ENCODE results near the gene WNT5A. TPM values are rescaled to one million over a fixed set of nuclear protein-coding genes. Genes with fewer than 3 reads are reported as not detected.

The WNT5A gene
- polyA plus RNA-seq, 1 donor, result 10.8 TPM

DNA sequence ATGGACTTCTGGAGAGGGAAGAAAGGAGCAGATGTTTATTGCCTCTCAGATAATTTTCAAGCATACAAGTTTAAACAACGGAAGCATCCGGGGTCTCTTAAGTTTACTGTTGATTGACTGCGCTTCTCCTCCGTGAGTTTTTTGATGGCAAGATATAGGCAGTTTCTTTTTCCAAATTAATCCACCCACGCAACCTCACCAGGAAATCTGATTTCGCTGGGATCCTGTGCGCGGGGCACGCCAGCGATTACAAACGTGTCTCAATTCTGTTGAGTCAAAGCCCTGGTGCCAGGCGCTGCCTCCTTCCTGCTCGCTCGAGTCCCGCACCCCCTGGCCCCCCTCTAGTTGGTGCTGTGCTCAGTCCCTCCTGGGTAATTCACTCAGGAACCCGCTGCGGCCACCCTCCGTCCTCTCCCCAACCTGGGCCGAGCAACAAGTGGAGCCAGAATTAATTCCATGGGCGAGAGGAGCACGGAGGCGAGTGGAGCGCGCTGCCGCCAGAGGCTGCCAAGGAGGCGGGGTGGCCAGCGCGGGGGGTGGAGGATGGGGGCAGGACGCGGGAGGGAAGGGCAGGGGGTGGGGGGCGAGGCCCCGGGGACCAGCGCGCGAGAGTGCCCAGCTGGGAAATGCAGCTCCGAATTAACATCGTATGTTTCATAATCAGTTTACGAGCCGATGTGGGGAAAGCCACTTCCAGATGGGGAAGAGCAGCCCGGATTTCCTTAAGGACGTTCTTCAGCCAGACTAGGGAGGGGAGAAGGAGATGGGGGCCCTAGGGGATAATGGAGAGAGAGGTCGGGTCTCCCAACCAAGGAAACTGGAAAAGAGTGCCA lies 6.0 kb downstream of the WNT5A start:
- DNase-seq, result peak; percentile 24

DNA sequence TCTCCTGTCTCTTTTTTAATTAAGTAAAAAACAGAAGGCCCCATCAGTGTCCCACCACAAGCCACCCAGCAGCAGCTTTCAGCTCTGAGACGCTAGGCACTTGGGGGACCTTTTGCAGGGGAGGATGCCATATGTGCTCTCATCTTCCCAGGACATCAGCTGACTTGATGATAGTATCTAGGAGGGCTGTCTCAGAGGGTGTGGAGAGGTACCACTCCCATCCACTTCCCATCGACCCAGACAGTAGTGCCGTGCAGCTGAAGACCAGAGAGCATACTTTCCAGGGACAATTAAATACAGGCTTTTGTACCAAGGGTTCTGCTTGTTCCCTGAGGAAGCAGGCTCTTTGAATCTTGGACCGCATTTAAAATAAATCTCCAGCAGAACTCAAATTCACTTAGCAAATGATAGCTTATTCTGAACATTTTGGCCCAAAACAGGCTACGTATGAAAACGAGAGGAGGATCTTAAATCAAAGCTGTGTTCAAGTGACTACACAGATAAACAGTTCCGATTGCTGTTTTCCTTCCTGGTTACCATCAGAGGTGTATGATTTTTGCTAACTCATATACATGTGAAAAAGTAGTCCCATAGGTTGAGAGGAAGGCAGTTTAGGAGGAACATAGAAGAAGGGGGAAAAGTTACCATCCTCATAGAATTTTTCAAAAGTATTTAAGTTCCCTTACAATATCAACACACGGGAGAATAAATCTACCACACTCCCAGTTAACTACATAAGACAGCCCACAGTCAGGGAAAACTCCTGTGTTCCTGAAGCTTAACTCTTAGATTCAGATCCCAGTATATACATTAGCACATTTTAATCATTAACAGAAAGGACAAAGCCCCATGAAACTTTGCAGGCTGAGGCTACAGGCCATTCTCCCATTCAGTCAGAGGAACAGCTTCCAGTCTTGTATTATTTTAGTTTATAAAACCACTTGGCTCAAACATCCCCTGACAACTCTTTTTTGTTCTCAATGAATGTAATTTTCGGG lies 9.5 kb downstream of the WNT5A start:
- DNase-seq, result no peak

- no peak for DNase-seq
Measured at GRCh38 chr3:55476515-55476914, 10.6 kb downstream of the WNT5A start.

GRCh38 chr3:55474213-55474632 lies 12.9 kb downstream of the WNT5A start:
- no peak for DNase-seq

DNA sequence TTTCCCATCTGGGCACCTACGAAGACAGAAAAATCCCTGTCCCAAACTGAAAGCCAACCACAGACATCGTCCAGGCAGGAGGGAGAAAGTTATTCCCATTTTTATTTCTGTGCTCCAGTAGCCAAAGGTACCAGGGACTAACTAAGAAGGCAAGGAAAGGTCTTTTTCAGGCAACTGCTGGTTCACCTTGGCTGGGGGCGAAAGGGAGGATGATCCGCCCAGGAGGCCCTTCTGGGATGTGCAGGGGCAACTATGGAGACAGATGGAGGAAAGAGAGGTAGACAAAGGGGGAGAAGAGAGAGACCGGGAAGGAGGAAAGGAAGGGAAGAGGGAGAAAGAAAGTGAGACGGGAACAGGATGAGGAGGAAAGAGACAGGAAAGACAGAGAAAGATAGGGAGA lies 13.3 kb downstream of the WNT5A start:
- DNase-seq, result no peak

GRCh38 chr3:55471522-55472280 lies 15.4 kb downstream of the WNT5A start:
- no peak for DNase-seq

DNA sequence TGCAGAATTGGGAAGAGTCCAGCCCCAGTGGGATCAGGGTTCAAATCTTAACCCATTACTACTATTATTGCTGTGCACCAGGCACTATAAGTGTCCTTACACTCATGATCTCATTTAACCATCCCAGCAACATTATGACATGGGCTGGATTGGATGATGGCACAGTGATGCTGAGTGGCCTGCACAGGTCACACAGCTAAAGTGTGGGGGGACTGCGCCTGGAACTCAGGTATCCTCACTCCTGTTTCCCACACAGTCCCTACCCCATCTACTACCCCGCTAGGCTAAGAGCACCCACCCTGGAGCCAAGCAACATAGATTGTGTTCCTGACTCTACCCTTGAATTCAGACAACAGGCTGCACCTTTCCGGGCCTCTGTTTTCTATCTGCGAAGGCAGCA lies 16.0 kb downstream of the WNT5A start:
- no peak for DNase-seq

GRCh38 chr3:55469957-55470526 lies 17.1 kb downstream of the WNT5A start:
- DNase-seq, result no peak

GRCh38 chr3:55468251-55468650 lies 18.9 kb downstream of the WNT5A start:
- DNase-seq, result no peak

DNA sequence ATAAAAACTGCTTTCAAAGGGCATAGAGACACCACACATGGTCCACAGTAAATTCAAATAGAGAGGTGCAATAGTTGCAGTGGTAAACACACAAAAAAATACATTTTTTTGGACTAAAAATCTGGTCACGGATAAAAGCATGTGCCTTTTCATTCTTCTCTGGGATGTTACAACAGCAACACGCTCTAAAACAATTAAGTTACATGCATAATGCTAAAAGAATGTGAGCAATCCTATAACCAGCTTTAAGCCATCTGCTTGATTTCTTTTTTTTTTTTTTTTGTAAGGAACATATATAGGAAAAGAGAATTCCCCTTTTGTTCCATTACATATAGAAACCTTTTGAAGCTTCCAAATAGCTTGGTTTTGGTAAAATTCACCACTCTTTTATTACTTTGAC lies 20.0 kb downstream of the WNT5A start:
- DNase-seq, result no peak

DNA sequence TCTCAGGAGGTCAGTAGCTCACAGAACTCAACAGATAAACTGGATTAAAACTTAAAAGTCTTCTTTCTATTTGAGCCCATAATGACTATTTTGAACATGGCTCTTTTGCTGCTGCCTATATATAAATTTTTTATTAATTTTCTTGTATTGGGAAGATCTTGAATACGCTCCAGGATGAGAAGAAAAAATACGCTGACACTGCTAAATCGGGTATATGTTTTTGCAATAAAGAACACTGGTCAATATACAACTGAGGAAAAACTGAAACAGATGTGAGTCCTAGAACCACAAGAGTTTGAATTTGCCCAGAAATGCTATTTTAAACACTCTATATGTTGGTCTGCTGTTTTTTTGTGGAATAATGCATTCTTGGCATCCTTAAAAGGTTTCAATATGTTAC lies 20.6 kb downstream of the WNT5A start:
- no peak for DNase-seq

- DNase-seq, result no peak
Measured at GRCh38 chr3:55461896-55462295, 25.2 kb downstream of the WNT5A start.

DNA sequence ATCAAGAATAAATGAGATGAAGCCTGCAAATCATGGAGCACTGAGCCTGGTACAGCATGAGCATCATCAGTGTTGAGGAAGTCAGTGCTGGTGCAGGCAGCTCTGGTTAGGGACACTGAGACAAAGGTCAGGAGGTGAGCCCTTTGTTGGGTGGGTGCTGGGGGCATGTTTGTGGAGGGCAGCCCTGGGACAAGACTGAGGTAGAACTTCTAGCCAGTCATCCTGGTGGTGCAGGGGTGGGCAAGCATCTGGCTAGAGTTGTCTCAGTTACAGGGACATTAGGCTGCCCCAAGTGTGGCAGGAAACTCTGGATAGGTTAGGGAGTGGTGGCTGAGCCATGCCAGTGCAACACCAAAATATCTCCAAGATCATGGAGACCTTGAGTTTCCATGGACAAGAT lies 27.3 kb downstream of the WNT5A start:
- no peak for DNase-seq

DNA sequence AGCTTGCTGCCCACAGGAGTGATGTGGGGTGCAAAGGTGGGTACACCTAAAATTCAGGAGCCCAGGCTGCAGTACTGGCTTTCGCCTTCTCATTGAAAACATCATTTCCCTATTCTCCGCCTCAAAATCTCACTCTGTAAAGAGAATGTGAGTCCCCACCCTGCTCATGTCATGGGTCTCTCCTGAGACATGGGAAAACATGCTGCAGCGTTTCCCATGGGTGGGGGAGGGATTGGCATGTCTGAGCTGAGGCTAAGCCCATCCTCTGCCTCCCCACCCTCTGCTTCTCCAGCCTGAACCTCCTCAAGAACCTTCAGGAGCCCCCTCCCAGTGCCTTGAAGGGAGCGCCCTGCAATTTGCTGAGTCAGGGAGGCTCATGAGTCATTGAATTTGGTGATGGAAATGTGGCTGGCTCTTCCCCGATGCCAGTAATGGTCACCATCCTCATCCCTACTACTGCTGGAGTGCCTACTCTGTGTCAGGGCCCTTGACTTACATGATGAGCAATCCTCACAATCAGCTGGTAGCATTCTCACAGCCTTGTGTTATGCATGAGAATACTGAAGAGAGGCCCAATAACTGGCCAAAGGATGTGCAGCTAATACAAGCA lies 28.8 kb downstream of the WNT5A start:
- no peak for DNase-seq

DNA sequence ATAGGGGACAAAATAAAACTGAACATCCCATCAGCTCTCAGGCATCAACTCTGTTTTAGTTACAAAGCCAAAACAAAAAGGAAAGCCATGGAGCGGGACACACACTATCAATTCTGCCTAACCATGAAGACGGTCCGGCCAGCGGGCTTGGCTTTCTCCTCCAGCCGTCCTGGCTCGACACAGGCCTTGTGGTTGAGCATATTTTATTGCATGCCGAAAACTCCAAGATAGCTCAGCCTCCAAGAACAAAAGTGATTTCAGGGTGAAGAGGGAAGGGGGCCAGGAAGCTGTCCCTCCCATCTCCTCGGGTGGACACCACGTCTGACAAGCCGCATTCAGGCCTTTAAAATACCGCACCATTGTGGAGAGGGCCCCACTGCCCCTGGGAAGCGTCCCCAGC lies 31.2 kb downstream of the WNT5A start:
- no peak for DNase-seq

DNA sequence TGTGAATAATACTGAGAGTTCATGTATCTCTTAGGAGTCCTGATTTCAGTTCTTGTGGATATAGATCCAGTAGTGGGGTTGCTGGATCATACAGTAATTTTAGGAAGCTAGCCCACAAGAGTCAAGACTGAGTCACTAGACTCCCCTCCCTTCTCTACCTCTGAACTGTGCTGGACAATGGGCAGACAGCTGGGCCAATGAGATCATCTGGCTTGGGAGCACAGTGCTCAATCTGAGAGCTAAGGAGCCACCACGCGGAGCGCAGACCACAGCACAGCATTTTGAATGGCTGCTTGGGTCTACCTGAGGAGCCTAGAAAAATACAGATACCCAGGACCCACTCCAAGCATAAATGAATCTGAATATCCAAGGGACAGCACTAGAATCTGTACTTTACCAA lies 32.5 kb downstream of the WNT5A start:
- no peak for DNase-seq

DNA sequence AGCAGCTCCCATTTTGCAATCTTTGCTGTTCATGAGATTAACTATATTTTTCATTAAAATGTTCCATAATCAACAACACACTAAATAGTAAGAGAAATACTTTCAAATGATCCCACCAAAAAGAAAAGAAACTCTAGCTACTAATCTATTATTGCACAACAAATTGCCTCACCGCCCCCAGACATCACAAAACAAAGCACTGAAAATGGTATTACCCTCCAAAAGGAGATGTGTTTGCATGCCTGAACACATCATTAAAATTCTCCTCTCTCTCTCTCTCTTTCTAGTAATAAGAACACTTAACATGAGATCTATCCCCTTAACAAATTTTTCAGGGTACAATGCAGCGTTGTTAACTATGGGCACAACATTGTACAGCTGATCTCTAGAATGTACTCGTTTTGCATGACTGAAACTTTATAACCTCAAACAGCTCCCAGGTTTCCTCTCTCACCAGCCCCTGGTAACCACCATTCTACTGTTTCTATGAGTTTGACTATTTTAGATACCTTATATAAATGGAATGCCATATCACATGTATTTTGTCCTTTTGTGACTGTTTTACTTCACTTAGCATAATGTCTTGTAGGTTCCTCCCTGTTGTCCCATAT lies 33.1 kb downstream of the WNT5A start:
- no peak for DNase-seq

- no peak for DNase-seq
Measured at GRCh38 chr3:55452886-55453285, 34.2 kb downstream of the WNT5A start.

GRCh38 chr3:55449527-55449926 lies 37.6 kb downstream of the WNT5A start:
- DNase-seq, result no peak

- DNase-seq, result no peak
Measured at GRCh38 chr3:55446850-55447249, 40.3 kb downstream of the WNT5A start.

- no peak for DNase-seq
Measured at GRCh38 chr3:55445551-55445950, 41.6 kb downstream of the WNT5A start.

DNA sequence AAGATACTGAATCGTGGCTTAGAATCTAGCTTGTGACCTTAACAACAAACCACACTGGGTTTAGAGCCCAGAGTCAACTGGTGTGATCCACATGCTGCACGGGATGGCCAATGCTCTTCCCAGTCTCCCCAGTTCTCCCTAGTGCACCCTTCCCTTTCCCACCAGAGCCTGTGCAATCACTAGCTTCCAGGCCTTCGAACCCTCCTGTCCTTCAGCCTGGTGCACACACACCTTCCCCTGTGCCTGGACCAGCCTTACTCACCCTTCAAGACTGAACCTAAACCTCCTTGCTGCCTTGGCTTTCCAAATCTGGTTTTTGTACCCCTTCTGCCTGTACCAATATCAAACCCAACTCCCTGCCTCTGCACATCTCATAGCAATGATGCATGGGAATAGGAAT lies 43.8 kb downstream of the WNT5A start:
- no peak for DNase-seq
